ENCODE measurements around the gene CDC20. TPM values are rescaled to one million over a fixed set of nuclear protein-coding genes. Genes with fewer than 3 reads are reported as not detected.

CDC20 gene
- total RNA-seq, 1 experiment from 2014 or later = 355 TPM

- TF ChIP-seq YY1 (IDR thresholded peaks at IDR 0.05; ENCODE audit: extremely low read depth, insufficient replicate concordance, low read depth, low read length) (no peak), SIN3A (IDR thresholded peaks at IDR 0.05; ENCODE audit: low read depth) (no peak), ATF3 (IDR thresholded peaks at IDR 0.05) (no peak), REST (IDR thresholded peaks at IDR 0.05; ENCODE audit: low read depth) (no peak), ZBTB33 (IDR thresholded peaks at IDR 0.05; ENCODE audit: extremely low read depth, insufficient replicate concordance, low read length) (no peak), POLR2A (IDR thresholded peaks at IDR 0.05; ENCODE audit: borderline replicate concordance, extremely low read depth, insufficient read depth, insufficient read length) (no peak), SP1 (IDR thresholded peaks at IDR 0.05; ENCODE audit: low read depth) (no peak), JUND (IDR thresholded peaks at IDR 0.05) (no peak), CEBPB (IDR thresholded peaks at IDR 0.05; ENCODE audit: low read depth) (no peak), RAD21 (IDR thresholded peaks at IDR 0.05; ENCODE audit: low read depth) (no peak), TCF7L2 (IDR thresholded peaks at IDR 0.05; ENCODE audit: borderline replicate concordance, extremely low read depth, insufficient read depth, insufficient read length) (no peak), POLR2AphosphoS5 (IDR thresholded peaks at IDR 0.05; ENCODE audit: low read depth, low read length) (no peak), MAX (IDR thresholded peaks at IDR 0.05) (no peak)
- no peaks in the 10 kb centered on the region for H3K79me2 ChIP-seq (ENCODE audit: insufficient read depth, low read length)
- no peak for ATAC-seq
- no peak overlapping the region for H2AFZ ChIP-seq (ENCODE audit: low read depth, low read length, poor library complexity, severe bottlenecking)
- no peaks in the 10 kb centered on the region for H3K36me3 ChIP-seq (ENCODE audit: control insufficient read depth in 1 of 2, insufficient read depth in 2 of 2, low read length in 2 of 2)
- intact Hi-C loops (cut with micrococcal nuclease) = no loop called here
- H3K27ac ChIP-seq (ENCODE audit: low read depth, low read length) = no peak overlapping the region
- ChIA-PET RAD21 (ENCODE audit: low non-redundant PET in 1 of 2, low total read pairs in 2 of 2, uncharacterized antibody in 2 of 2, unreplicated experiment in 2 of 2) (no interaction called here), CTCF (no interaction called here), POLR2A (no interaction called here)
- no TSS peak for BruUV-seq (replicated peaks)
- no peaks in the 10 kb centered on the region for H4K20me1 ChIP-seq (ENCODE audit: insufficient read depth)
- H3K9me2 ChIP-seq (ENCODE audit: insufficient read depth) = no peaks in the 10 kb centered on the region
- no peak for DNase-seq (ENCODE audit: low read depth, low spot score)
- peaks cover 0 to 11% of the 10 kb centered on the region in 2 experiments; a peak in 1 of 4 replicates for H3K4me1 ChIP-seq (ENCODE audit: control insufficient read depth in 1 of 2, insufficient read depth in 2 of 2, low read length in 2 of 2)
- H3K9ac ChIP-seq (ENCODE audit: low read length) = no peak overlapping the region
- no peaks in the 10 kb centered on the region for H3K9me3 ChIP-seq (ENCODE audit: control insufficient read depth in 1 of 2, insufficient read depth in 1 of 2, low read depth in 1 of 2, low read length in 2 of 2)
- H3K4me3 ChIP-seq (replicated peaks in 1 of 2; ENCODE audit: low read depth in 1 of 2, low read length in 2 of 2) = no peak overlapping the region
- no peak overlapping the region for H3K4me2 ChIP-seq (ENCODE audit: low read length)
- no peaks in the 10 kb centered on the region for H3K27me3 ChIP-seq (ENCODE audit: insufficient read depth, low read length)
Measured at GRCh38 chr1:43315481-43315880, 43.3 kb upstream of the CDC20 start.

Data from HCT116 (cell line).